ES-I3 (cell line): ENCODE results near the gene NOXO1.

Experiments used
- H3K36me3 ChIP-seq: 2 replicates; pipeline ENCODE4 v1.6.1; 2013; ENCODE audit warnings: mild to moderate bottlenecking, low read length, control low read depth, moderate library complexity; ENCODE audit not compliant: insufficient read depth
- H3K4me1 ChIP-seq: 2 replicates; pipeline ENCODE4 v1.6.1; 2013; ENCODE audit warnings: mild to moderate bottlenecking, control low read depth, low read length; ENCODE audit not compliant: insufficient read depth
- H3K9ac ChIP-seq: 2 replicates; pipeline ENCODE4 v1.6.1; 2013; ENCODE audit warnings: low read depth, mild to moderate bottlenecking, low read length, moderate library complexity
- H3K9me3 ChIP-seq: 2 replicates; pipeline ENCODE4 v1.6.1; 2013; ENCODE audit warnings: mild to moderate bottlenecking, low read length, moderate library complexity; ENCODE audit not compliant: control insufficient read depth, insufficient read depth

Gene NOXO1

GRCh38 chr16:1997494-1998359 lies 16.5 kb upstream of the NOXO1 start:
- no peaks in the 10 kb centered on the region; the same call in 1 of the 2 replicates for H3K4me1 ChIP-seq
- H3K36me3 ChIP-seq = peaks cover 4% of the 10 kb centered on the region; the same call in 1 of the 2 replicates
- no peak overlapping the region for H3K9ac ChIP-seq
- no peaks in the 10 kb centered on the region for H3K9me3 ChIP-seq

- H3K9ac ChIP-seq = no peak overlapping the region
- no peaks in the 10 kb centered on the region for H3K36me3 ChIP-seq
- H3K9me3 ChIP-seq = no peaks in the 10 kb centered on the region
- no peaks in the 10 kb centered on the region; the same call in 1 of the 2 replicates for H3K4me1 ChIP-seq
Observed at GRCh38 chr16:1993731-1994131, 12.5 kb upstream of the NOXO1 start.

- peak overlapping the region; percentile 70 for H3K9ac ChIP-seq
- H3K9me3 ChIP-seq = no peaks in the 10 kb centered on the region
- H3K4me1 ChIP-seq = no peaks in the 10 kb centered on the region; the same call in 1 of the 2 replicates
- no peaks in the 10 kb centered on the region for H3K36me3 ChIP-seq
Observed at GRCh38 chr16:1992704-1993317, 11.5 kb upstream of the NOXO1 start.

- H3K4me1 ChIP-seq = no peaks in the 10 kb centered on the region; the same call in 1 of the 2 replicates
- H3K9me3 ChIP-seq = no peaks in the 10 kb centered on the region
- H3K36me3 ChIP-seq = no peaks in the 10 kb centered on the region
- H3K9ac ChIP-seq = peak overlapping the region; percentile 70
Observed at GRCh38 chr16:1991948-1992703, 10.9 kb upstream of the NOXO1 start.

- peak overlapping the region; percentile 51; the same call in 1 of the 2 replicates for H3K9ac ChIP-seq
Observed at GRCh38 chr16:1991588-1991947, 10.3 kb upstream of the NOXO1 start.

GRCh38 chr16:1991135-1991551 lies 9.9 kb upstream of the NOXO1 start:
- Histone ChIP-seq H3K36me3 (peaks cover 2% of the 10 kb centered on the region; the same call in 1 of the 2 replicates), H3K9ac (peak overlapping the region; percentile 51; the same call in 1 of the 2 replicates)

More at GRCh38 chr16:1991588-1991947, 10.3 kb upstream of the NOXO1 start:
- no peaks in the 10 kb centered on the region for H3K9me3 ChIP-seq
- H3K36me3 ChIP-seq = no peaks in the 10 kb centered on the region
- H3K4me1 ChIP-seq = no peaks in the 10 kb centered on the region; the same call in 1 of the 2 replicates

GRCh38 chr16:1990351-1991134 lies 9.3 kb upstream of the NOXO1 start:
- H3K4me1 ChIP-seq = no peaks in the 10 kb centered on the region; the same call in 1 of the 2 replicates
- H3K9ac ChIP-seq = peak overlapping the region; percentile 51; the same call in 1 of the 2 replicates
- no peaks in the 10 kb centered on the region for H3K9me3 ChIP-seq
- H3K36me3 ChIP-seq = peaks cover 3% of the 10 kb centered on the region; the same call in 1 of the 2 replicates

More at GRCh38 chr16:1991135-1991551, 9.9 kb upstream of the NOXO1 start:
- Histone ChIP-seq H3K4me1 (no peaks in the 10 kb centered on the region; the same call in 1 of the 2 replicates), H3K9me3 (no peaks in the 10 kb centered on the region)

GRCh38 chr16:1990101-1990350 lies 8.8 kb upstream of the NOXO1 start:
- peaks cover 2% of the 10 kb centered on the region for H3K4me1 ChIP-seq
- peak overlapping the region; percentile 51; the same call in 1 of the 2 replicates for H3K9ac ChIP-seq

GRCh38 chr16:1989209-1990100 lies 8.2 kb upstream of the NOXO1 start, which contains the start of gene SYNGR3:
SYNGR3 (plus strand) TSS chr16:1989970; CDS start chr16:1990103, 133 bp downstream.
- Histone ChIP-seq H3K4me1 (peaks cover 4% of the 10 kb centered on the region), H3K9ac (peak within 1 kb of the TSS; percentile 51), H3K36me3 (peaks cover 3% of the 10 kb centered on the region; the same call in 1 of the 2 replicates), H3K9me3 (no peaks in the 10 kb centered on the region)

More at GRCh38 chr16:1990101-1990350, 8.8 kb upstream of the NOXO1 start:
- no peaks in the 10 kb centered on the region for H3K9me3 ChIP-seq
- peaks cover 3% of the 10 kb centered on the region; the same call in 1 of the 2 replicates for H3K36me3 ChIP-seq

GRCh38 chr16:1987198-1987597 lies 5.9 kb upstream of the NOXO1 start:
- Histone ChIP-seq H3K9me3 (no peaks in the 10 kb centered on the region), H3K9ac (no peak overlapping the region), H3K36me3 (peaks cover 3% of the 10 kb centered on the region; the same call in 1 of the 2 replicates), H3K4me1 (peaks cover 9% of the 10 kb centered on the region)

GRCh38 chr16:1985466-1986150 lies 4.3 kb upstream of the NOXO1 start:
- Histone ChIP-seq H3K36me3 (peaks cover 3% of the 10 kb centered on the region; the same call in 1 of the 2 replicates), H3K9me3 (no peaks in the 10 kb centered on the region), H3K9ac (no peak overlapping the region), H3K4me1 (peaks cover 15% of the 10 kb centered on the region)
